Stimulated activated CD8-positive, alpha-beta memory T cell treated with anti-CD3 and anti-CD28 coated beads, Interleukin-7, amount 100 ng/mL, for 4 hours (primary cell): ENCODE measurements around the gene TEDC2.

Source experiments
- DNase-seq, 2 donors: peaks; one replicate each; pipeline ENCODE4 v3.0.0-alpha.2; 2020; ENCODE audit warnings: low read depth in 2 of 2

The TEDC2 gene

GRCh38 chr16:2513405-2514332 lies 53.8 kb downstream of the TEDC2 start, which contains the start of gene ATP6V0C:
Gene ATP6V0C, plus strand, starts transcription at chr16:2513952. Its CDS starts 152 bp downstream, at chr16:2514104.
- DNase-seq, result peak; percentile 77 to 86
